Choroid plexus epithelial cell (primary cell): ENCODE measurements around the gene TPST2.

ENCODE experiments used
- DNase-seq: peaks from one replicate; pipeline ENCODE4 v3.0.0-alpha.2; 2010; ENCODE audit warnings: low read depth
- H3K4me3 ChIP-seq: 2 replicates; pipeline ENCODE4 v1.5.1; 2011; ENCODE audit warnings: low read depth, mild to moderate bottlenecking, control low read depth, low read length, moderate library complexity
- CTCF ChIP-seq: conservative IDR thresholded peaks from 2 replicates; pipeline ENCODE4 v1.5.1; 2011; ENCODE audit warnings: low read depth, mild to moderate bottlenecking, control low read depth, inconsistent platforms, low read length, moderate library complexity

The TPST2 gene

GRCh38 chr22:26479792-26480610 is 109.9 kb downstream of the TPST2 start:
- DNase-seq = no peak
- peak overlapping the region; percentile 15 for H3K4me3 ChIP-seq
- no peak for TF ChIP-seq CTCF

DNA sequence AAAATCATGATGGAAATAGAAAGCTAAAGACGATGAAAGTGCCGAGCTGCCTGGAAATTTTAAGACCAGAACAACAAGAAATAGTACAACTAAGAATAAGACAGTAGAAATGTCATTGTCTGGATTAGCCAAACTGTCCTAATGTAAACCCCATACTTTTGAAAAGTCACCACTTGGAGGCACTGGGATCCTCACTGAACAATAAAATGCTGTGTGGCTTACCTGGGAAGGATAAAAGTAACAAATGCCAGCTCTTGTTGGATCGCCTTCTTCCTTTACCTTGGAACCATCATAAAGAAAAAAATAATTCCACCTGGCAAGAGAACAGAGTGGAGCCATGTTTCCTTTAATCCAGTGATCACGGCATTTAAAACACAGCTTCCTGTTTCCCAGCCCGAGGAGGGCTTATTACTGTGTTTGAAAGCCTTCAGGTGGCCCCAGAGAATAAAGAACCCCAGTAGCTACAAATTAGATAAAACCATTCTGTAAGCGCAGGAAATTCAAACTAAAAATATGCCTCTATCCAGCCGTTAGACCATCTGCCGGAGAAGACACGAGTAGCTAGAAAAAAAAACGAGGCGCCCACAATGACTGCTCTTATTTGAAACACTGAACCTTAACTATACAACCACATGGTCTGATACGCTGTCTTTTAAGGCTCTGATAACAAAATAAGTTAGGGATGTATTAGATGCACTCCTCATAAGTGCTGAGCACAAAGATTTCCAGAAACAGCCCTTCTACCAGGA is 110.7 kb downstream of the TPST2 start:
- TF ChIP-seq CTCF = no peak
- H3K4me3 ChIP-seq = peak overlapping the region; percentile 15
- no peak for DNase-seq

DNA sequence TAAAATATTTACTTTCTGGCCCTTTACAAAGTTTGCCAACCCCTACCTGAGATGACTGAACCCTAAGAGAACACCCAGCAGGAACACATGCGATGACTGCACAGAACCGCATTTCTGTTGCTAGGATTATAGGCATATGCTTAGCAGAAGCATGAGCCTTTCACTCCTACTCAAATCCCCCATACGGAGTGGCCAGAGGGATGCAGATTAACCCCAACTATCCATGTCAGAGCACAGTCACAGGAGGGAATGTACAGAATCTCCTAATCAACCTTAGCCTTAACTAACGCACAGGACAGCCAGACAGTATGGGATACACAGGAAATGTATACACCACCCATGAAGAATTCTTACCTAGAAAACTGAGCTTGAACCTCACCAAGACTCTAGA is 112.6 kb downstream of the TPST2 start:
- DNase-seq = peak; percentile 24
- TF ChIP-seq CTCF = no peak
- no peak overlapping the region for H3K4me3 ChIP-seq

- DNase-seq = peak; percentile 77
- TF ChIP-seq CTCF = no peak
- H3K4me3 ChIP-seq = no peak overlapping the region
These were observed 113.1 kb downstream of the TPST2 start for GRCh38 chr22:26476705-26477340.

GRCh38 chr22:26474682-26475081 is 115.2 kb downstream of the TPST2 start:
- no peak overlapping the region for H3K4me3 ChIP-seq
- no peak for TF ChIP-seq CTCF
- DNase-seq = peak; percentile 20
